Esophagus muscularis mucosa (tissue), 4 donors: ENCODE results near the gene CARD14.

ENCODE experiments used
- CTCF ChIP-seq, 3 experiments: fragments of 200-600 bp in 2 of 3; fragments of 450-650 bp in 1 of 3; sonication (generic) in 2 of 3; IDR thresholded peaks; one replicate each; pipeline ENCODE4 v1.5.1; 2017 to 2019; ENCODE audit warnings: antibody characterized with exemption in 3 of 3, mild to moderate bottlenecking in 2 of 3, moderate library complexity in 1 of 3
- EP300 ChIP-seq: sonication (generic); formaldehyde crosslinking; IDR thresholded peaks from one replicate; pipeline ENCODE4 v1.6.1; 2017; ENCODE audit warnings: antibody characterized with exemption
- POLR2AphosphoS5 ChIP-seq, 2 donors: sonication (generic); formaldehyde crosslinking; IDR thresholded peaks; one replicate each; pipeline ENCODE4 v1.6.1; 2017; ENCODE audit warnings: antibody characterized with exemption in 2 of 2

- TF ChIP-seq POLR2AphosphoS5 (IDR thresholded peaks at IDR 0.05) = no peak
- no peak for TF ChIP-seq CTCF (IDR thresholded peaks at IDR 0.05)
- TF ChIP-seq EP300 = no peak
These were observed 76.4 kb downstream of the CARD14 start for GRCh38 chr17:80246266-80246681.
